ENCODE data around the gene WDR31.

Gene WDR31

GRCh38 chr9:113319054-113319453 lies 21.0 kb downstream of the WDR31 start:
- DNase-seq (ENCODE audit: low read depth): no peak
- in situ Hi-C loops (cut with HindIII; ENCODE audit: low sequenced_read_pairs): no loop called here
- no peak for TF ChIP-seq CTCF (IDR thresholded peaks at IDR 0.05; ENCODE audit: low read depth, low read length, missing control alignments)
- no peak overlapping the region for H3K4me3 ChIP-seq (ENCODE audit: low read depth, low read length)

- no peak for TF ChIP-seq CTCF (IDR thresholded peaks at IDR 0.05; ENCODE audit: low read depth, low read length, missing control alignments)
- no peak for DNase-seq (ENCODE audit: low read depth)
- in situ Hi-C loops (cut with HindIII; ENCODE audit: low sequenced_read_pairs): no loop called here
- no peak overlapping the region for H3K4me3 ChIP-seq (ENCODE audit: low read depth, low read length)
Observed at GRCh38 chr9:113317777-113318176, 22.3 kb downstream of the WDR31 start.

- H3K4me3 ChIP-seq (ENCODE audit: low read depth, low read length): no peak overlapping the region
- in situ Hi-C loops (cut with HindIII; ENCODE audit: low sequenced_read_pairs): no loop called here
- TF ChIP-seq CTCF (IDR thresholded peaks at IDR 0.05; ENCODE audit: low read depth, low read length, missing control alignments): no peak
Observed at GRCh38 chr9:113316030-113316429, 24.0 kb downstream of the WDR31 start.

GRCh38 chr9:113315231-113315630 lies 24.8 kb downstream of the WDR31 start:
- no peak overlapping the region for H3K4me3 ChIP-seq (ENCODE audit: low read depth, low read length)
- in situ Hi-C loops (cut with HindIII; ENCODE audit: low sequenced_read_pairs): no loop called here
- no peak for TF ChIP-seq CTCF (IDR thresholded peaks at IDR 0.05; ENCODE audit: low read depth, low read length, missing control alignments)
- DNase-seq (ENCODE audit: low read depth): no peak

More at GRCh38 chr9:113316030-113316429, 24.0 kb downstream of the WDR31 start:
- no peak for DNase-seq (ENCODE audit: low read depth)

GRCh38 chr9:113313261-113313660 lies 26.8 kb downstream of the WDR31 start:
- TF ChIP-seq CTCF (IDR thresholded peaks at IDR 0.05; ENCODE audit: low read depth, low read length, missing control alignments): no peak
- DNase-seq (ENCODE audit: low read depth): no peak
- no peak overlapping the region for H3K4me3 ChIP-seq (ENCODE audit: low read depth, low read length)
- in situ Hi-C loops (cut with HindIII; ENCODE audit: low sequenced_read_pairs): no loop called here

- no peak for DNase-seq (ENCODE audit: low read depth)
- H3K4me3 ChIP-seq (ENCODE audit: low read depth, low read length): no peak overlapping the region
- TF ChIP-seq CTCF (IDR thresholded peaks at IDR 0.05; ENCODE audit: low read depth, low read length, missing control alignments): no peak
- in situ Hi-C loops (cut with HindIII; ENCODE audit: low sequenced_read_pairs): no loop called here
Observed at GRCh38 chr9:113311961-113312360, 28.1 kb downstream of the WDR31 start.

- in situ Hi-C loops (cut with HindIII; ENCODE audit: low sequenced_read_pairs): no loop called here
- no peak overlapping the region for H3K4me3 ChIP-seq (ENCODE audit: low read depth, low read length)
- no peak for TF ChIP-seq CTCF (IDR thresholded peaks at IDR 0.05; ENCODE audit: low read depth, low read length, missing control alignments)
- no peak for DNase-seq (ENCODE audit: low read depth)
Observed at GRCh38 chr9:113310538-113310937, 29.5 kb downstream of the WDR31 start.

Measured in astrocyte of the cerebellum (primary cell).